BLaER1 treated with 17β-estradiol and CSF1 and Interleukin-3, amounts not matched to agents 10 nM and 100 nM (cell line): ENCODE results near the gene CYTIP.

Experiments used
- H3K27ac ChIP-seq, 11 experiments: shearing (Covaris generic); formaldehyde crosslinking; 2 replicates each; pipeline ENCODE4 v1.8.1; 2022
- H3K27me3 ChIP-seq, 11 experiments: shearing (Covaris generic); formaldehyde crosslinking; 2 replicates each; pipeline ENCODE4 v1.8.1; 2022
- H3K36me3 ChIP-seq, 11 experiments: shearing (Covaris generic); formaldehyde crosslinking; 2 replicates each; pipeline ENCODE4 v1.8.1; 2022
- H3K4me1 ChIP-seq, 10 experiments: shearing (Covaris generic); formaldehyde crosslinking; 2 replicates each; pipeline ENCODE4 v1.8.1; 2022
- H3K4me2 ChIP-seq, 11 experiments: shearing (Covaris generic); formaldehyde crosslinking; 2 replicates each; pipeline ENCODE4 v1.8.1; 2022
- H3K4me3 ChIP-seq, 10 experiments: shearing (Covaris generic); formaldehyde crosslinking; 2 replicates each; pipeline ENCODE4 v1.8.1; 2022
- H3K9ac ChIP-seq, 11 experiments: shearing (Covaris generic); formaldehyde crosslinking; 2 replicates each; pipeline ENCODE4 v1.8.1; 2022
- H3K9me3 ChIP-seq, 11 experiments: shearing (Covaris generic); formaldehyde crosslinking; replicated peaks in 1 of 11; 2 replicates each; pipeline ENCODE4 v1.8.1; 2022
- H4K20me1 ChIP-seq, 11 experiments: shearing (Covaris generic); formaldehyde crosslinking; 2 replicates each; pipeline ENCODE4 v1.8.1; 2022
- Cebpa-rat ChIP-seq, 11 experiments: shearing (Covaris generic); IDR thresholded peaks; 2 replicates each; pipeline ENCODE4 v1.8.1; 2022

Gene CYTIP

DNA sequence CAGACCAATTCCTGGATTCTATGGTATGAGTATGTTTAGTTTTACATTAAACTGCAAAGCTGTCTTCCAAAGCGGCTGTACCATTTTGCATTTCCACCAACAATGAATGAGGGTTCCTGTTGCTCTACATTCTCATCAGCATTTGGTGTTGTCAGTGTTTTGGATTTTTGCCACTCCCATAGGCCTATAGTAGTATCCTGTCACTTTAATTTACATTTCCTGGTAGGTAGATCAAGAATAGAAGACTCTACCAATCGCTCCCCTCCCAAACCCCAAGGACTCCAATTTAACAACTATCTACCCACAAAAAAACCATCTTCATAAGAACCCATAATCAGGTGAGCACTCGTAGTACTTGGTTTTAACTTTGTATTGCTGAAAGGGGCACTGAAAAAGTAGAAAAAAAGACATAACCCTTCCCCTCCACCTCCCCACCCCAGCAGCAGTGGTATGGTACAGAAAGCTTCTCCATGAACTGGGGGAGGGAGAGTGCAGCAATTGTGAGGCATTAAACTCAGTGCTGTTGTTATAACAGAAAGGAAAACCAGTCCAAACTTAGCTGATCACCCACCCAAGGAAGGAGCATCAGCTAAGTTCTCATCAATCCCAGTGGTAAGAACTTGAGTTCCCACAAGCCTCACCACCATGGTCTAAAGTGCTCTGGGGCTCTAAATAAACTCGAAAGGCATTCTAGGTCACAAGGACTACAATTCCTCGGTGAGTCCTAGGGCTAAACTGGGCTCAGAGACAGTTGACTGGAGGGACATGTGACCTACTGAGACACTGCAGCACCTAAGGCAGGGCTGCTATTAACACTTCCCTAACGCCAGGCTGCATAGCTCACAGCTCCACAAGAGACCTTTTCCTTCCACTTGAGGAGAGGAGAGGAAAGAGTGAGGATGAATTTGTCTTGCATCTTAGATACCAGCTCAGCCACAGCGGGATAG is 35.5 kb upstream of the CYTIP start:
- TF ChIP-seq Cebpa-rat (IDR thresholded peaks at IDR 0.05), result no peak
- Histone ChIP-seq H3K9ac (no peak overlapping the region; a peak in 1 of 22 replicates), H3K4me3 (no peak overlapping the region), H3K36me3 (no peaks in the 10 kb centered on the region), H3K4me1 (peaks cover 0 to 30% (median 11%) of the 10 kb centered on the region in 10 experiments; a peak in 11 of 20 replicates), H3K27ac (peak overlapping the region in 10 of 11 experiments; percentile 13 to 63 (median 37); a peak in 14 of 22 replicates), H4K20me1 (no peaks in the 10 kb centered on the region), H3K4me2 (peak overlapping the region in 5 of 11 experiments; percentile 14 to 60 (median 43); a peak in 9 of 22 replicates), H3K9me3 (peaks cover 0 to 10% (median 0%) of the 10 kb centered on the region in 11 experiments; a peak in 1 of 22 replicates), H3K27me3 (no peaks in the 10 kb centered on the region)

DNA sequence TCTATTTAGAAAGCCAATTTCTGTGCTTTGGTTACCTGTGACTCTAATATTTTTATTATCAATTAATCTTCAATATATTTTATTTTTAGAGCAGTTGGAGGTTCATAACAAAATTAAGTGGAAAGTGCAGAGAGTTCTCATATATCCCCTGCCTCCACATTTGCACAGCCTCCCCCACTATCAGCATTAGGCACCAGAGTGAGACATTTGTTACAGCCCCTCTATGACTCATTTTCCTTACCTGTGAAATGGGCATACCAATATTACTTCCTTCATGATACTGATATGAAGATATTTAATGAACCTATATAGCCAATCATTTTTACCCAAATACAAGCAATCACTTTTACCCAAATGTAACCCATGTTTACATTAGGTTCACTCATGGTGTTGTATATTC is 34.0 kb upstream of the CYTIP start:
- no peak overlapping the region for H3K27ac ChIP-seq
- no peaks in the 10 kb centered on the region for H3K36me3 ChIP-seq
- H4K20me1 ChIP-seq, result no peaks in the 10 kb centered on the region
- peaks cover 0 to 39% (median 13%) of the 10 kb centered on the region in 10 experiments; a peak in 11 of 20 replicates for H3K4me1 ChIP-seq
- TF ChIP-seq Cebpa-rat (IDR thresholded peaks at IDR 0.05), result no peak
- no peak overlapping the region for H3K9ac ChIP-seq
- peaks cover 0 to 10% (median 0%) of the 10 kb centered on the region in 11 experiments; a peak in 1 of 22 replicates for H3K9me3 ChIP-seq
- no peak overlapping the region for H3K4me2 ChIP-seq
- no peaks in the 10 kb centered on the region for H3K27me3 ChIP-seq
- no peak overlapping the region for H3K4me3 ChIP-seq

DNA sequence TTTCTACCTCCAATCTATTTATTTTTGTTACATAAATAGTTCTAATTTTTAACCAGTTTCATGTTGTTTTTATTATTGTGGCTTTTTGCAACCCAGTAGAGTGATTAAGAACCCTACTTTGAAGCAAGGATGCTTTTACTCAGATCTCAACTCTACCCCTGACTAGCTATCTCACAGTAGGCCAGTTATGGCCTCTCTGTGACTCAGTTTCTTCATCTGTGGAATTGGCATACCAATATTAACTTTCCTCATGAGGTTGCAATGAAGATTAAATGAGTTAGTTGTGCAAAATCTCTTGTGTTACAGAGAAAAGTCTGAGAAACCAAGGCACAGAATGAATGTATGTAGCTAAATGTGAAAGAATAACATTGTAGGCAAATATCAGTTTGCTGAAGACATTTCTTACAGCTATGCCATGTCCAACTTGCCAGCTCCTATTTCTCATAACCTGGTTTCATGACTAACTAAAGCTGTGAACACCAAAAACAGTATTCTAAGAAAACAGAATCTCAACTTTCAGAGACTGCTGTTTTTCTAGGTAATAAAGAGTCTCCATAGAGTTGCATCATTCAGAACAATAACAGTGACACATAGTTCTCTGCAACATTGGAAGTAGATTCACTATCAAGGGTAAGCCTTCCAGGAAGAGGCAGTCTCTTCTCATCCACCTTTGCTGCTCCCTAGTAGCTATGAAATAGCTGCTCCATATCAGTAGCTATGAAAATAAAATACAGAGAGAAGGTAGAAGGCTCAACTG is 33.2 kb upstream of the CYTIP start:
- 0 out of 22 replicates have a peak, but pooled peaks of 1 of the 11 experiments have one; percentile 9 for TF ChIP-seq Cebpa-rat (IDR thresholded peaks at IDR 0.05)
- Histone ChIP-seq H3K9ac (no peak overlapping the region), H3K4me1 (peaks cover 0 to 47% (median 14%) of the 10 kb centered on the region in 10 experiments; a peak in 11 of 20 replicates)

DNA sequence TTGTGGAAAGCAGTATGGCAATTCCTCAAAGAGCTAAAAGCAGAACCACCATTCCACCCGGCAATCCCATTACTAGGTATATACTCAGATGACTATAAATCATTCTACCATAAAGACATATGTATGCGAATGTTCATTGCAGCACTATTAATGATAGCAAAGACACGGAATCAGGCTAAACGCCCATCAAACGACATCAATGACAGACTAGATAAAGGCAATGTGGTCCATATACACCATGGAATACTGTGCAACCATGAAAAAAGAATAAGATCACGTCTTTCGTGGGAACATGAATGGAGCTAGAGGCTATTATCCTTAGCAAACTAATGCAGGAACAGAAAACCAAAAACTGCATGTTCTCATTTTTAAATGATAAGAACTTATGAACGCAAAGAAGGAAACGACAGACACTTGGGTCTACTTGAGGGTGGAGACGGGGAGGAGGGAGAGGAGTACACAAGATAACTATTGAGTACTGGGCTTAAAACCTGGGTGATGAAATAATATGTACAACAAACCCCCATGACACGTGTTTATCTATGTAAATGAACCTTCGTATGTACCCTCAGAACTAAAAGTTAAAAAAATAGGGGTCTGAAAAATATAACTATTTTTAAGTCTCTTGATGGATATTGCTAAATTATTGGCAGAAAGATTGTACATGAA is 32.0 kb upstream of the CYTIP start:
- Histone ChIP-seq H3K9me3 (peaks cover 0 to 24% (median 4%) of the 10 kb centered on the region in 11 experiments; a peak in 9 of 22 replicates), H3K27me3 (no peaks in the 10 kb centered on the region), H3K9ac (no peak overlapping the region), H3K36me3 (no peaks in the 10 kb centered on the region), H3K4me2 (no peak overlapping the region), H3K4me1 (peaks cover 4 to 56% (median 24%) of the 10 kb centered on the region in 10 experiments; a peak in 18 of 20 replicates), H3K4me3 (no peak overlapping the region), H3K27ac (no peak overlapping the region), H4K20me1 (no peaks in the 10 kb centered on the region)
- no peak for TF ChIP-seq Cebpa-rat (IDR thresholded peaks at IDR 0.05)

More for the DNA sequence above, 33.2 kb upstream of the CYTIP start:
- Histone ChIP-seq H3K4me3 (no peak overlapping the region), H3K27ac (peak overlapping the region in 1 of 11 experiments; percentile 13; a peak in 1 of 22 replicates), H3K27me3 (no peaks in the 10 kb centered on the region), H3K9me3 (peaks cover 0 to 14% (median 0%) of the 10 kb centered on the region in 11 experiments; a peak in 2 of 22 replicates), H3K4me2 (no peak overlapping the region), H3K36me3 (no peaks in the 10 kb centered on the region), H4K20me1 (no peaks in the 10 kb centered on the region)

GRCh38 chr2:157473581-157473980 is 29.7 kb upstream of the CYTIP start:
- Histone ChIP-seq H3K4me2 (peak overlapping the region in 5 of 11 experiments; percentile 11 to 60 (median 32); a peak in 7 of 22 replicates), H3K27ac (peak overlapping the region in 2 of 11 experiments; percentile 21 to 98; a peak in 2 of 22 replicates), H3K4me1 (peaks cover 25 to 51% (median 31%) of the 10 kb centered on the region in 10 experiments), H3K4me3 (no peak overlapping the region), H3K36me3 (no peaks in the 10 kb centered on the region), H4K20me1 (no peaks in the 10 kb centered on the region), H3K9me3 (peaks cover 0 to 19% (median 4%) of the 10 kb centered on the region in 11 experiments; a peak in 9 of 22 replicates), H3K27me3 (no peaks in the 10 kb centered on the region), H3K9ac (no peak overlapping the region)
- no peak for TF ChIP-seq Cebpa-rat (IDR thresholded peaks at IDR 0.05)

DNA sequence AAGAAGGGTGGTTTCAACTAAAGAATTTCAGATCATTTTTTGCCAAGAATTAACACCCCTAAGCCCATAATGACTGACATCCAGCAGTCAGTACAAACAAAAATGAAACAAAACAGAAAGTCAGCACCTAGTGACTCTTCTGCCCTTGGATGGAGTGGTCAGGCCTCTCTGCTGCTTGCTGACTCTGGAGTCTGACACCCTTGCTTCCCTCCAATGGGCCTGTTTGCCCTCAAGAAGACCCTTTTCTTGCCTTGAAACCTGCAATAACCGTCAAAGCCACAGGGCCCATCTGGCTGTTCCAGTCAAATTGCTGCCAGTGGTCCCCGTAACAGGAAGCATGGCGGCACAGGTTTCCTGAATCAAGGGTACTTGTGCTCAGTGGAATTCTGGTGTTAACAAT is 27.2 kb upstream of the CYTIP start:
- Histone ChIP-seq H3K9me3 (peaks cover 0 to 30% (median 4%) of the 10 kb centered on the region in 11 experiments; a peak in 10 of 22 replicates), H3K4me2 (peak overlapping the region in 10 of 11 experiments; percentile 51 to 89 (median 76); a peak in 21 of 22 replicates), H4K20me1 (no peaks in the 10 kb centered on the region), H3K9ac (peak overlapping the region in 7 of 11 experiments; percentile 7 to 92 (median 82); a peak in 11 of 22 replicates), H3K27me3 (no peaks in the 10 kb centered on the region), H3K36me3 (no peaks in the 10 kb centered on the region), H3K4me3 (peak overlapping the region in 1 of 10 experiments; percentile 18; a peak in 1 of 20 replicates), H3K4me1 (peaks cover 35 to 74% (median 56%) of the 10 kb centered on the region in 10 experiments), H3K27ac (peak overlapping the region; percentile 83 to 100 (median 95))
- no peak for TF ChIP-seq Cebpa-rat (IDR thresholded peaks at IDR 0.05)

DNA sequence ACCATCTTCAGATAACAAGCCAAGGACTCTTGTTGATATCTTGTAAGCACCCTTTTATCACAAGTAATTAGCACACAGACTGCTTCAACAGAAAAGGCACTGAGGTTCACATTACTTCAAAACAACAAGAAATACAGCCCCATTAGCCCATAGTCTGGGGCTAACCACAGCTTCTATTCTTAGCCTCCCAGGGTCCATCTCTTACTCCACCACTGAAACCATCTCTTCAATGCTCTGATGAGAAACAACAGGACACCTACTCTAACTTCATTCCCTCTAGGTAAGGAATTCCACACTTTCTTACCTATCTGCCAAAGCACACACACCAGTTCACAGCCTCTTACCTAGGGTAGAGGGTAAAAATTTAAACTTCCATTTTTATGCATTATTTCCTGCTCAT is 26.4 kb upstream of the CYTIP start:
- TF ChIP-seq Cebpa-rat (IDR thresholded peaks at IDR 0.05), result no peak
- H3K27ac ChIP-seq, result peak overlapping the region; percentile 83 to 100 (median 95)
- H3K4me1 ChIP-seq, result peaks cover 35 to 82% (median 59%) of the 10 kb centered on the region in 10 experiments
- peaks cover 0 to 32% (median 4%) of the 10 kb centered on the region in 11 experiments; a peak in 10 of 22 replicates for H3K9me3 ChIP-seq
- no peak overlapping the region; a peak in 1 of 20 replicates for H3K4me3 ChIP-seq
- no peaks in the 10 kb centered on the region for H3K27me3 ChIP-seq
- no peaks in the 10 kb centered on the region for H3K36me3 ChIP-seq
- peak overlapping the region; percentile 2 to 94 (median 81); a peak in 19 of 22 replicates for H3K9ac ChIP-seq
- H3K4me2 ChIP-seq, result peak overlapping the region; percentile 51 to 89 (median 74)
- H4K20me1 ChIP-seq, result no peaks in the 10 kb centered on the region

DNA sequence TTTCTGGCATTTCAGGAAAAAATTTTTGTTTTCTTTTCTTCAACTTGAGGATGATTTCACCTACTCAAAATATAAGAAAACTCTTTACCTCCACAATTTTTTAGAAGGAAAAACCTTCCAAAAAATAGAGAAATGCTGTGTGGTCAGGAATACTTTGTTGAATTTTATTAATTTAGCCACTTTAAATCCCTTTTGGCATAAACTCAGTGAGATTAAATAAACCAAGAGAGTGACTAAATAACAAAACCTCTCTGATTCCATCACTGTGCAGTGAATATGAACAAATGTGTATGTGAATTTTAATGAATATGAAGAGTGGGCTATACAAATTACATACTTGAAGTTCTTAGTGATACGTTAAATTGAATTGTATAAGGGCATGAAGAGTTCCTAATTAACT is 25.8 kb upstream of the CYTIP start:
- no peak; a peak in 1 of 22 replicates for TF ChIP-seq Cebpa-rat (IDR thresholded peaks at IDR 0.05)
- peak overlapping the region; percentile 83 to 100 (median 95) for H3K27ac ChIP-seq
- no peaks in the 10 kb centered on the region for H3K27me3 ChIP-seq
- peak overlapping the region; percentile 51 to 89 (median 74); a peak in 21 of 22 replicates for H3K4me2 ChIP-seq
- peak overlapping the region in 3 of 10 experiments; percentile 22 to 40 (median 35); a peak in 5 of 20 replicates for H3K4me3 ChIP-seq
- H4K20me1 ChIP-seq, result no peaks in the 10 kb centered on the region
- H3K36me3 ChIP-seq, result no peaks in the 10 kb centered on the region
- H3K9me3 ChIP-seq, result peaks cover 0 to 32% (median 4%) of the 10 kb centered on the region in 11 experiments; a peak in 10 of 22 replicates
- peaks cover 35 to 87% (median 60%) of the 10 kb centered on the region in 10 experiments for H3K4me1 ChIP-seq
- H3K9ac ChIP-seq, result peak overlapping the region; percentile 2 to 94 (median 81); a peak in 18 of 22 replicates
